SK-N-SH (cell line): ENCODE measurements around the gene MLC1. TPM values are rescaled to one million over a fixed set of nuclear protein-coding genes. Genes with fewer than 3 reads are reported as not detected.

Experiments used
- CTCF ChIA-PET: fragments of 300-600, 350-600 bp; formaldehyde crosslinking; extraction: SDS; loops from one replicate; lab custom pipeline; 2021; lab: Yijun Ruan, JAX
- POLR2A ChIA-PET: fragments of 350-600 bp; sonication (Branson Sonifier 250); formaldehyde crosslinking; extraction: SDS; loops from one replicate; lab custom pipeline; 2020; ENCODE audit warnings: antibody characterized with exemption, inconsistent platforms; lab: Yijun Ruan, JAX
- DNase-seq: peaks from one replicate; pipeline ENCODE4 v3.0.0; 2012
- H2AFZ ChIP-seq: fragments of 200-600 bp; sonication (generic); 2 replicates; pipeline ENCODE4 v1.8.1; 2016; ENCODE audit warnings: antibody characterized with exemption, mild to moderate bottlenecking, low read depth
- H3F3A ChIP-seq: fragments of 200-600 bp; sonication (generic); replicated peaks from 2 replicates; pipeline ENCODE3; 2016; ENCODE audit warnings: antibody characterized with exemption, mild to moderate bottlenecking; ENCODE audit not compliant: insufficient read depth
- H3K27ac ChIP-seq, 2 experiments: fragments of 200-500 bp in 1 of 2; fragments of 200-600 bp in 1 of 2; sonication (Bioruptor generic) in 1 of 2; sonication (generic), shearing (Covaris generic) in 1 of 2; 2 replicates each; pipeline versions ENCODE4 v1.5.1 to v1.6.1; 2014 to 2016; ENCODE audit warnings: low read depth in 2 of 2, inconsistent platforms in 1 of 2, low read length in 1 of 2, mild to moderate bottlenecking in 1 of 2, mixed read lengths in 1 of 2
- H3K27me3 ChIP-seq: fragments of 200-600 bp; sonication (generic), shearing (Covaris generic); 2 replicates; pipeline ENCODE4 v1.6.1; 2016; ENCODE audit warnings: mixed run types; ENCODE audit not compliant: insufficient read depth
- H3K36me3 ChIP-seq, 2 experiments: fragments of 200-500 bp in 1 of 2; fragments of 200-600 bp in 1 of 2; sonication (Bioruptor generic) in 1 of 2; sonication (generic) in 1 of 2; replicated peaks in 1 of 2; 2 replicates each; pipeline versions ENCODE3 to v1.5.1; 2014 to 2016; ENCODE audit warnings: low read length in 1 of 2, mild to moderate bottlenecking in 1 of 2; ENCODE audit not compliant: insufficient read depth in 2 of 2, control insufficient read depth in 1 of 2
- H3K4me1 ChIP-seq, 2 experiments: fragments of 200-500 bp in 1 of 2; fragments of 200-600 bp in 1 of 2; sonication (Bioruptor generic) in 1 of 2; sonication (generic), shearing (Covaris generic) in 1 of 2; 2 replicates each; pipeline versions ENCODE4 v1.5.1 to v1.6.1; 2014 to 2016; ENCODE audit warnings: low read depth in 1 of 2, low read length in 1 of 2, mixed run types in 1 of 2; ENCODE audit not compliant: insufficient read depth in 2 of 2, control insufficient read depth in 1 of 2
- H3K4me2 ChIP-seq: fragments of 200-600 bp; sonication (generic), shearing (Covaris generic); 2 replicates; pipeline ENCODE4 v1.6.1; 2017; ENCODE audit warnings: mixed run types
- H3K4me3 ChIP-seq, 2 experiments: fragments of 200-500 bp in 1 of 2; fragments of 200-600 bp in 1 of 2; sonication (Bioruptor generic) in 1 of 2; sonication (generic), shearing (Covaris generic) in 1 of 2; 2 replicates each; pipeline versions ENCODE4 v1.5.1 to v1.8.1; 2014 to 2016; ENCODE audit warnings: low read depth in 2 of 2, inconsistent platforms in 1 of 2, low read length in 1 of 2, mild to moderate bottlenecking in 1 of 2, mixed read lengths in 1 of 2, moderate library complexity in 1 of 2
- H3K79me2 ChIP-seq: fragments of 200-600 bp; sonication (generic); 2 replicates; pipeline ENCODE4 v1.8.1; 2017; ENCODE audit warnings: mild to moderate bottlenecking; ENCODE audit not compliant: insufficient read depth
- H3K9ac ChIP-seq: fragments of 200-600 bp; sonication (generic); 2 replicates; pipeline ENCODE4 v1.6.1; 2017; ENCODE audit warnings: mixed run types
- H3K9me2 ChIP-seq: fragments of 200-600 bp; sonication (generic); 2 replicates; pipeline ENCODE4 v1.6.1; 2017; ENCODE audit warnings: mixed run types
- H3K9me3 ChIP-seq: fragments of 200-600 bp; sonication (generic); 2 replicates; pipeline ENCODE4 v1.6.1; 2017; ENCODE audit warnings: mixed run types, mild to moderate bottlenecking, moderate library complexity
- H4K20me1 ChIP-seq: fragments of 200-600 bp; sonication (generic); 2 replicates; pipeline ENCODE4 v1.6.1; 2017; ENCODE audit warnings: mild to moderate bottlenecking, mixed run types; ENCODE audit not compliant: insufficient read depth
- CTCF ChIP-seq: fragments of 200-600 bp; sonication (generic); IDR thresholded peaks from 2 replicates; pipeline ENCODE4 v1.6.1; 2017; ENCODE audit warnings: antibody characterized with exemption, mild to moderate bottlenecking, moderate library complexity
- ELF1 ChIP-seq: IDR thresholded peaks from 2 replicates; pipeline ENCODE4 v1.4.0; 2012
- EP300 ChIP-seq, 2 experiments: IDR thresholded peaks; 2 replicates each; pipeline versions ENCODE4 v1.4.0 to v1.6.1; 2012; ENCODE audit warnings: borderline replicate concordance in 1 of 2, low read depth in 1 of 2, low read length in 1 of 2
- FOXJ3 ChIP-seq: sonication (generic); formaldehyde crosslinking; IDR thresholded peaks from 2 replicates; pipeline ENCODE4 v1.5.1; 2020; ENCODE audit warnings: mild to moderate bottlenecking, missing genetic modification reagents
- MAX ChIP-seq: IDR thresholded peaks from 2 replicates; pipeline ENCODE4 v1.4.0; 2012; ENCODE audit warnings: low read depth
- PBX3 ChIP-seq: IDR thresholded peaks from 2 replicates; pipeline ENCODE4; 2012
- RAD21 ChIP-seq: IDR thresholded peaks from 2 replicates; pipeline ENCODE4 v1.6.1; 2012; ENCODE audit warnings: mild to moderate bottlenecking, low read length
- REST ChIP-seq: IDR thresholded peaks from 2 replicates; pipeline ENCODE4 v1.6.1; 2012; ENCODE audit warnings: mild to moderate bottlenecking, low read depth, low read length, moderate library complexity
- SMC3 ChIP-seq: IDR thresholded peaks from 2 replicates; pipeline ENCODE4 v1.6.1; 2012; ENCODE audit warnings: low read depth, low read length, improper control_type of control experiment
- TAF1 ChIP-seq: IDR thresholded peaks from 2 replicates; pipeline ENCODE4 v1.6.1; 2012; ENCODE audit warnings: low read depth, mild to moderate bottlenecking, low read length, moderate library complexity, borderline replicate concordance
- USF1 ChIP-seq: IDR thresholded peaks from 2 replicates; pipeline ENCODE4 v1.4.0; 2012; ENCODE audit warnings: low read depth, borderline replicate concordance
- WGBS: methylation state at CpG from one replicate; pipeline ENCODE4 v1.1.6; 2017; ENCODE audit warnings: low lambda C conversion rate; 5-methylcytosine and 5-hydroxymethylcytosine counted together
- polyA plus RNA-seq, 3 experiments: library from polyadenylated mRNA; depleted of rRNA; stranded (reverse); fragments of >200 nt; gene quantifications; 2 replicates each; pipeline ENCODE4 v1.2.3, GENCODE V29; 2012

The MLC1 gene
- polyA plus RNA-seq, 1 of the 3 experiments (the other 2 are of a cell fraction) = not detected

- ChIA-PET POLR2A (interaction anchor here (0.6 kb wide), 1 partner anchor 48 kb away, joined by 3 read pairs; no protein-coding TSS in a partner anchor), CTCF (interaction anchor here (0.7 to 1.3 kb wide), 4 partner anchors 9 to 159 kb away, joined by 3 to 4 read pairs (median 4); no protein-coding TSS in a partner anchor)
- no peak overlapping the region for H3K27ac ChIP-seq
- no peak overlapping the region for H2AFZ ChIP-seq
- DNase-seq = peak; percentile 47
- WGBS = 70% methylated on average over 6 of the region's 18 CpGs
- TF ChIP-seq USF1 = no peak
- TF ChIP-seq ELF1 = no peak
- TF ChIP-seq PBX3 = no peak
- TF ChIP-seq SMC3 = no peak
- no peak for TF ChIP-seq FOXJ3 (CRISPR knock-in tag)
- TF ChIP-seq TAF1 = no peak
- TF ChIP-seq MAX = no peak
- TF ChIP-seq EP300 (IDR thresholded peaks at IDR 0.05; ENCODE audit: borderline replicate concordance in 1 of 2, low read depth in 1 of 2, low read length in 1 of 2) = no peak
- TF ChIP-seq REST = no peak
- no peak for TF ChIP-seq RAD21
- no peak for TF ChIP-seq CTCF
- H3K4me2 ChIP-seq = no peak overlapping the region
- H3K9me2 ChIP-seq = no peaks in the 10 kb centered on the region
- H3K36me3 ChIP-seq = no peaks in the 10 kb centered on the region
- H4K20me1 ChIP-seq = no peaks in the 10 kb centered on the region
- peaks cover 0 to 16% of the 10 kb centered on the region in 2 experiments; a peak in 1 of 4 replicates for H3K4me1 ChIP-seq
- H3K9me3 ChIP-seq = no peaks in the 10 kb centered on the region
- no peaks in the 10 kb centered on the region for H3F3A ChIP-seq
- H3K27me3 ChIP-seq = no peaks in the 10 kb centered on the region; the same call in 1 of the 2 replicates
- H3K9ac ChIP-seq = no peak overlapping the region
- no peak overlapping the region for H3K4me3 ChIP-seq
- H3K79me2 ChIP-seq = no peaks in the 10 kb centered on the region
These were observed 3.0 kb downstream of the MLC1 start for GRCh38 chr22:50082197-50082715.
